Vagina (tissue), 2 donors: ENCODE results near the gene ACTL8. TPM values are rescaled to one million over a fixed set of nuclear protein-coding genes. Genes with fewer than 3 reads are reported as not detected.

Experiments
- DNase-seq, 2 donors: peaks; one replicate each; pipeline ENCODE4 v3.0.0-alpha.2; 2017; ENCODE audit errors: extremely low spot score in 2 of 2
- H3K27ac ChIP-seq: fragments of 200-600 bp; sonication (generic); one replicate; pipeline ENCODE4 v1.5.1; 2019
- H3K27me3 ChIP-seq: fragments of 200-600 bp; sonication (generic); one replicate; pipeline ENCODE4 v1.5.1; 2019
- H3K36me3 ChIP-seq, 2 donors: fragments of 200-600 bp; sonication (generic); one replicate each; pipeline ENCODE4 v1.5.1; 2017 to 2019
- H3K4me1 ChIP-seq: fragments of 200-600 bp; sonication (generic); one replicate; pipeline ENCODE4 v1.5.1; 2019
- H3K4me3 ChIP-seq, 2 donors: fragments of 200-600 bp; sonication (generic); 1 replicate in 1 of 2; 2 replicates in 1 of 2; pipeline ENCODE4 v1.5.1; 2016 to 2019
- H3K9me3 ChIP-seq: fragments of 200-600 bp; sonication (generic); one replicate; pipeline ENCODE4 v1.5.1; 2019
- CTCF ChIP-seq, 3 experiments: fragments of 450-650 bp in 2 of 3; fragments of 200-600 bp in 1 of 3; sonication (generic) in 1 of 3; IDR thresholded peaks; one replicate each; pipeline ENCODE4 v1.5.1; 2017 to 2019; ENCODE audit warnings: antibody characterized with exemption in 3 of 3, mild to moderate bottlenecking in 2 of 3, moderate library complexity in 2 of 3
- POLR2A ChIP-seq, 2 donors: fragments of 450-650 bp; IDR thresholded peaks; one replicate each; pipeline ENCODE4 v1.6.1; 2017; ENCODE audit warnings: antibody characterized with exemption in 2 of 2, mild to moderate bottlenecking in 2 of 2, moderate library complexity in 2 of 2
- POLR2AphosphoS5 ChIP-seq, 2 donors: sonication (generic); formaldehyde crosslinking; IDR thresholded peaks; one replicate each; pipeline ENCODE4 v1.9.0; 2017; ENCODE audit warnings: antibody characterized with exemption in 2 of 2, mild to moderate bottlenecking in 2 of 2, low read depth in 1 of 2; ENCODE audit not compliant: insufficient read depth in 1 of 2
- intact Hi-C: fragments of 100-400 bp; cut with DNase I; formaldehyde crosslinking; loops from one replicate; pipeline ENCODE4 v1.15.1; 2023
- total RNA-seq: library from RNA; depleted of rRNA; stranded (reverse); fragments of >200 nt; gene quantifications from one replicate; pipeline ENCODE4 v1.2.3, GENCODE V29; 2016

ACTL8 gene
- total RNA-seq, 1 donor from 2014 or later = not detected

GRCh38 chr1:17752356-17752755 lies 2.8 kb upstream of the ACTL8 start:
- TF ChIP-seq CTCF (IDR thresholded peaks at IDR 0.05) (no peak), POLR2AphosphoS5 (IDR thresholded peaks at IDR 0.05; ENCODE audit: insufficient read depth in 1 of 2, low read depth in 1 of 2) (no peak), POLR2A (IDR thresholded peaks at IDR 0.05) (no peak)
- no peak for DNase-seq
- Histone ChIP-seq H3K4me3 (no peak overlapping the region), H3K27ac (no peak overlapping the region), H3K9me3 (no peaks in the 10 kb centered on the region), H3K4me1 (no peaks in the 10 kb centered on the region), H3K36me3 (no peaks in the 10 kb centered on the region), H3K27me3 (no peaks in the 10 kb centered on the region)
- intact Hi-C loops = no loop called here

DNA sequence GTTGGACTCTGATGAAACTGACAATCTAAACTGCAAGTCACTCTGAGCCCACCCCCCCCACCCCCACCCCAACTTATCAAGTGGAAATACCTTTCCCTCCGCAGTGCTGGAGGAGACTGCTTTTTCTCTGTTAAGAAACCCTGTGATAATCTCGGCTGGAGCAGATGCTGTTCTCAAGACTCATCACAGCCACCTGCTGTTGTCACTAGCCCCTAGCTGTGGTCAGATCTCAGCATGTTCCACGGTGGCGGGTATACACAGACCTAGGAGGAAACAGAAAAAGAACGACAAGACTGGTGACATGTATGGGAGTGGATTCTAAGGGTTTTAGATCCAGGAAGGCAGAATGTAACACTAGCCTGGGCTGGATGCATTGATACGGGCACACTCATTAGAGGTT lies 2.3 kb downstream of the ACTL8 start:
- H3K27ac ChIP-seq = no peak overlapping the region
- H3K27me3 ChIP-seq = no peaks in the 10 kb centered on the region
- H3K36me3 ChIP-seq = no peaks in the 10 kb centered on the region
- H3K9me3 ChIP-seq = peaks cover 11% of the 10 kb centered on the region
- TF ChIP-seq POLR2AphosphoS5 (IDR thresholded peaks at IDR 0.05; ENCODE audit: insufficient read depth in 1 of 2, low read depth in 1 of 2) = no peak
- TF ChIP-seq POLR2A (IDR thresholded peaks at IDR 0.05) = no peak
- TF ChIP-seq CTCF (IDR thresholded peaks at IDR 0.05) = no peak
- H3K4me3 ChIP-seq = no peak overlapping the region
- no peaks in the 10 kb centered on the region for H3K4me1 ChIP-seq
- no peak for DNase-seq
- intact Hi-C loops = no loop called here

- DNase-seq = no peak
- H3K36me3 ChIP-seq = no peaks in the 10 kb centered on the region
- H3K27me3 ChIP-seq = no peaks in the 10 kb centered on the region
- H3K4me3 ChIP-seq = no peak overlapping the region
- intact Hi-C loops = no loop called here
- no peaks in the 10 kb centered on the region for H3K4me1 ChIP-seq
- no peak overlapping the region for H3K27ac ChIP-seq
- TF ChIP-seq POLR2A (IDR thresholded peaks at IDR 0.05) = no peak
- TF ChIP-seq CTCF (IDR thresholded peaks at IDR 0.05) = no peak
- TF ChIP-seq POLR2AphosphoS5 (IDR thresholded peaks at IDR 0.05; ENCODE audit: insufficient read depth in 1 of 2, low read depth in 1 of 2) = no peak
- H3K9me3 ChIP-seq = peaks cover 11% of the 10 kb centered on the region
Observed at GRCh38 chr1:17759114-17759513, 4.0 kb downstream of the ACTL8 start.

- intact Hi-C loops = no loop called here
- no peaks in the 10 kb centered on the region for H3K36me3 ChIP-seq
- DNase-seq = no peak
- H3K27ac ChIP-seq = no peak overlapping the region
- H3K9me3 ChIP-seq = peaks cover 11% of the 10 kb centered on the region
- no peaks in the 10 kb centered on the region for H3K4me1 ChIP-seq
- no peak overlapping the region for H3K4me3 ChIP-seq
- TF ChIP-seq CTCF (IDR thresholded peaks at IDR 0.05) (no peak), POLR2AphosphoS5 (IDR thresholded peaks at IDR 0.05; ENCODE audit: insufficient read depth in 1 of 2, low read depth in 1 of 2) (no peak), POLR2A (IDR thresholded peaks at IDR 0.05) (no peak)
- H3K27me3 ChIP-seq = no peaks in the 10 kb centered on the region
Observed at GRCh38 chr1:17762313-17762712, 7.2 kb downstream of the ACTL8 start.

- H3K9me3 ChIP-seq = peaks cover 11% of the 10 kb centered on the region
- H3K4me3 ChIP-seq = no peak overlapping the region
- DNase-seq = no peak
- H3K27me3 ChIP-seq = no peaks in the 10 kb centered on the region
- H3K4me1 ChIP-seq = no peaks in the 10 kb centered on the region
- TF ChIP-seq POLR2A (IDR thresholded peaks at IDR 0.05) (no peak), POLR2AphosphoS5 (IDR thresholded peaks at IDR 0.05; ENCODE audit: insufficient read depth in 1 of 2, low read depth in 1 of 2) (no peak), CTCF (IDR thresholded peaks at IDR 0.05) (no peak)
- H3K27ac ChIP-seq = no peak overlapping the region
- intact Hi-C loops = no loop called here
- H3K36me3 ChIP-seq = no peaks in the 10 kb centered on the region
Observed at GRCh38 chr1:17763417-17763816, 8.3 kb downstream of the ACTL8 start.
